Measurements from ENCODE around the gene HACD2.

HACD2 gene

DNA sequence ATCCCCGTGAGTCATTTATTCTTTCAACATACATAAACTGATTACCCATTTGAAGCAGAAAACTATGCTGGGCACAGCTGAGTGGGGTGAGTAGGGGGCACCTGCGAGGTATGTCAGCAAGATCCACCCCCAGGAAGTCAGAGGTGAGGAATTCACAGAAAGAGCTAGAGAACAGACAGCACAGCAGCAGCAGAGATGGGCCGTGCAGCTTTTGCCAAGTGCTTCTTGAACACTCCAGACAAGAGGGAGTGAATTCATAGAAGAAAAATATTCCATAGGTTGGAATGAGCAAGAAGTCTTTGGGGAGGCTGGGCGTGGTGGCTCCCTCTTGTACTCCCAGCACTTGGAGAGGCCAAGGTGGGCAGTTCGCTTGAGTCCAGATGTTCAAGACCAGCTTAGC, 126.6 kb downstream of the HACD2 start:
- Histone ChIP-seq H3K27me3 (ENCODE audit: insufficient read depth, low read length) (no peaks in the 10 kb centered on the region), H2AK5ac (ENCODE audit: low read length) (no peak overlapping the region), H4K12ac (ENCODE audit: low read depth, low read length) (no peak overlapping the region), H3K18ac (ENCODE audit: low read length) (no peak overlapping the region), H3K79me1 (ENCODE audit: low read length) (no peaks in the 10 kb centered on the region), H4K8ac (ENCODE audit: low read depth, low read length) (no peak overlapping the region), H4K91ac (ENCODE audit: low read depth, low read length) (no peak overlapping the region), H3K36me3 (ENCODE audit: control insufficient read depth in 1 of 2, insufficient read depth in 2 of 2, low read length in 2 of 2) (no peaks in the 10 kb centered on the region), H2BK5ac (ENCODE audit: low read depth, low read length, poor library complexity) (no peak overlapping the region), H3K23ac (ENCODE audit: low read length) (no peak overlapping the region), H3K27ac (ENCODE audit: low read depth, low read length) (no peak overlapping the region), H2AFZ (ENCODE audit: insufficient read depth, low read length, poor library complexity) (no peak overlapping the region), H3K4ac (ENCODE audit: low read depth, low read length) (no peak overlapping the region), H3K79me2 (ENCODE audit: control insufficient read depth, insufficient read depth, low read length, poor library complexity) (no peaks in the 10 kb centered on the region), H3K4me1 (ENCODE audit: control insufficient read depth in 1 of 2, insufficient read depth in 2 of 2, low read length in 2 of 2) (no peaks in the 10 kb centered on the region), H2BK12ac (ENCODE audit: low read length) (no peak overlapping the region), H3K9ac (ENCODE audit: low read length) (no peak overlapping the region), H3K4me3 (ENCODE audit: low read depth, low read length) (no peak overlapping the region), H2BK120ac (ENCODE audit: insufficient read depth, low read length, poor library complexity) (no peak overlapping the region), H3K14ac (ENCODE audit: low read length) (no peak overlapping the region), H3K9me3 (ENCODE audit: insufficient read depth, low read depth, low read length) (no peaks in the 10 kb centered on the region), H3K4me2 (ENCODE audit: low read length) (no peak overlapping the region)
- no peak for DNase-seq
- WGBS (ENCODE audit: extremely low coverage, insufficient coverage, insufficient read length): no CpG with 5 or more reads among the region's 5 CpGs

- Histone ChIP-seq H3K27me3 (ENCODE audit: insufficient read depth, low read length) (no peaks in the 10 kb centered on the region), H4K91ac (ENCODE audit: low read depth, low read length) (no peak overlapping the region), H3K23ac (ENCODE audit: low read length) (no peak overlapping the region), H3K4me1 (ENCODE audit: control insufficient read depth in 1 of 2, insufficient read depth in 2 of 2, low read length in 2 of 2) (no peaks in the 10 kb centered on the region), H3K9me3 (ENCODE audit: insufficient read depth, low read depth, low read length) (no peaks in the 10 kb centered on the region), H3K36me3 (ENCODE audit: control insufficient read depth in 1 of 2, insufficient read depth in 2 of 2, low read length in 2 of 2) (no peaks in the 10 kb centered on the region), H2BK120ac (ENCODE audit: insufficient read depth, low read length, poor library complexity) (no peak overlapping the region), H3K14ac (ENCODE audit: low read length) (no peak overlapping the region), H3K4ac (ENCODE audit: low read depth, low read length) (no peak overlapping the region), H3K79me1 (ENCODE audit: low read length) (no peaks in the 10 kb centered on the region), H4K12ac (ENCODE audit: low read depth, low read length) (no peak overlapping the region), H4K8ac (ENCODE audit: low read depth, low read length) (no peak overlapping the region), H3K27ac (ENCODE audit: low read depth, low read length) (no peak overlapping the region), H3K9ac (ENCODE audit: low read length) (no peak overlapping the region), H2BK5ac (ENCODE audit: low read depth, low read length, poor library complexity) (no peak overlapping the region), H3K79me2 (ENCODE audit: control insufficient read depth, insufficient read depth, low read length, poor library complexity) (no peaks in the 10 kb centered on the region), H2AK5ac (ENCODE audit: low read length) (no peak overlapping the region), H3K18ac (ENCODE audit: low read length) (no peak overlapping the region), H3K4me2 (ENCODE audit: low read length) (no peak overlapping the region), H3K4me3 (ENCODE audit: low read depth, low read length) (no peak overlapping the region), H2AFZ (ENCODE audit: insufficient read depth, low read length, poor library complexity) (no peak overlapping the region), H2BK12ac (ENCODE audit: low read length) (no peak overlapping the region)
- no CpG with 5 or more reads among the region's 1 CpG for WGBS (ENCODE audit: extremely low coverage, insufficient coverage, insufficient read length)
- no peak for DNase-seq
Observed at GRCh38 chr3:123457841-123458240, 127.0 kb downstream of the HACD2 start.

DNA sequence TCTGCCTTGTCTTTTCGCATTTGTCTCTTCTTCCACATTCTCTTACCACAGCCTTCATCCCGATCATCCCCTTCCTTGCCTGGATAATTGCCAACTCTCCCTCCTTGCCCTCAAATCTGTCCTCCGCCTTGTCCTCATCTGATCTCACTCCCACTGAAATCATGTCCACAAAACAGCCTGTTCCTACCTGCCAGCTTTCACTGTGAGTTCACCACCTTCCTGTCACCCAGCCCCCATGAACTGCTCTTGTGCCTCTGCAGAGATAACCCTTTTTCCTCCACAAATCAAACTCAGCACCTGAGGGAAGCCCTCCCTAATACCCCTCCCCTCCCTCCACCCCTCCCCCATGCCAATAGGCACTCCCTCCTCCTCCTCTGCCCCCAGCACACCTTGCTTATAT, 131.2 kb downstream of the HACD2 start:
- H4K12ac ChIP-seq (ENCODE audit: low read depth, low read length): no peak overlapping the region
- H3K9me3 ChIP-seq (ENCODE audit: insufficient read depth, low read depth, low read length): no peaks in the 10 kb centered on the region
- H3K23ac ChIP-seq (ENCODE audit: low read length): no peak overlapping the region
- H3K79me1 ChIP-seq (ENCODE audit: low read length): no peaks in the 10 kb centered on the region
- H3K36me3 ChIP-seq (ENCODE audit: control insufficient read depth in 1 of 2, insufficient read depth in 2 of 2, low read length in 2 of 2): no peaks in the 10 kb centered on the region
- H4K8ac ChIP-seq (ENCODE audit: low read depth, low read length): no peak overlapping the region
- H3K27ac ChIP-seq (ENCODE audit: low read depth, low read length): no peak overlapping the region
- no peak overlapping the region for H3K18ac ChIP-seq (ENCODE audit: low read length)
- H3K4ac ChIP-seq (ENCODE audit: low read depth, low read length): no peak overlapping the region
- H3K27me3 ChIP-seq (ENCODE audit: insufficient read depth, low read length): peaks cover 25% of the 10 kb centered on the region
- no peak overlapping the region for H2BK5ac ChIP-seq (ENCODE audit: low read depth, low read length, poor library complexity)
- H2AK5ac ChIP-seq (ENCODE audit: low read length): no peak overlapping the region
- no peak overlapping the region for H2BK12ac ChIP-seq (ENCODE audit: low read length)
- no peak for DNase-seq
- H3K9ac ChIP-seq (ENCODE audit: low read length): no peak overlapping the region
- H3K4me1 ChIP-seq (ENCODE audit: control insufficient read depth in 1 of 2, insufficient read depth in 2 of 2, low read length in 2 of 2): peaks cover under 1 to 7% of the 10 kb centered on the region in 2 experiments
- H3K4me2 ChIP-seq (ENCODE audit: low read length): no peak overlapping the region
- no CpG with 5 or more reads among the region's 3 CpGs for WGBS (ENCODE audit: extremely low coverage, insufficient coverage, insufficient read length)
- no peak overlapping the region for H2AFZ ChIP-seq (ENCODE audit: insufficient read depth, low read length, poor library complexity)
- no peak overlapping the region for H4K91ac ChIP-seq (ENCODE audit: low read depth, low read length)
- H3K14ac ChIP-seq (ENCODE audit: low read length): no peak overlapping the region
- no peak overlapping the region for H3K4me3 ChIP-seq (ENCODE audit: low read depth, low read length)
- no peak overlapping the region for H2BK120ac ChIP-seq (ENCODE audit: insufficient read depth, low read length, poor library complexity)
- H3K79me2 ChIP-seq (ENCODE audit: control insufficient read depth, insufficient read depth, low read length, poor library complexity): no peaks in the 10 kb centered on the region

- Histone ChIP-seq H3K23ac (ENCODE audit: low read length) (no peak overlapping the region), H2BK5ac (ENCODE audit: low read depth, low read length, poor library complexity) (no peak overlapping the region), H2BK120ac (ENCODE audit: insufficient read depth, low read length, poor library complexity) (no peak overlapping the region), H4K8ac (ENCODE audit: low read depth, low read length) (no peak overlapping the region), H3K4me1 (ENCODE audit: control insufficient read depth in 1 of 2, insufficient read depth in 2 of 2, low read length in 2 of 2) (peaks cover 7 to 13% of the 10 kb centered on the region in 2 experiments), H4K91ac (ENCODE audit: low read depth, low read length) (no peak overlapping the region), H3K79me1 (ENCODE audit: low read length) (peaks cover 2% of the 10 kb centered on the region), H2BK12ac (ENCODE audit: low read length) (no peak overlapping the region), H3K9me3 (ENCODE audit: insufficient read depth, low read depth, low read length) (peaks cover 2% of the 10 kb centered on the region), H3K27ac (ENCODE audit: low read depth, low read length) (no peak overlapping the region), H3K27me3 (ENCODE audit: insufficient read depth, low read length) (peaks cover 39% of the 10 kb centered on the region), H3K4me2 (ENCODE audit: low read length) (no peak overlapping the region), H3K79me2 (ENCODE audit: control insufficient read depth, insufficient read depth, low read length, poor library complexity) (no peaks in the 10 kb centered on the region), H2AK5ac (ENCODE audit: low read length) (no peak overlapping the region), H3K18ac (ENCODE audit: low read length) (no peak overlapping the region), H3K36me3 (ENCODE audit: control insufficient read depth in 1 of 2, insufficient read depth in 2 of 2, low read length in 2 of 2) (no peaks in the 10 kb centered on the region), H3K9ac (ENCODE audit: low read length) (no peak overlapping the region), H3K14ac (ENCODE audit: low read length) (no peak overlapping the region), H3K4ac (ENCODE audit: low read depth, low read length) (no peak overlapping the region), H2AFZ (ENCODE audit: insufficient read depth, low read length, poor library complexity) (no peak overlapping the region), H3K4me3 (ENCODE audit: low read depth, low read length) (no peak overlapping the region), H4K12ac (ENCODE audit: low read depth, low read length) (no peak overlapping the region)
- WGBS (ENCODE audit: extremely low coverage, insufficient coverage, insufficient read length): no CpG with 5 or more reads among the region's 4 CpGs
- DNase-seq: no peak
Observed at GRCh38 chr3:123451186-123451585, 133.7 kb downstream of the HACD2 start.

Measured in trophoblast cell (in vitro differentiated cells and primary cell).